Vagina (tissue), 2 donors: Measurements from ENCODE around the gene METTL1. TPM values are rescaled to one million over a fixed set of nuclear protein-coding genes. Genes with fewer than 3 reads are reported as not detected.

ENCODE experiments used
- DNase-seq, 2 donors: peaks; one replicate each; pipeline ENCODE4 v3.0.0-alpha.2; 2017; ENCODE audit errors: extremely low spot score in 2 of 2
- H3K27ac ChIP-seq: fragments of 200-600 bp; sonication (generic); one replicate; pipeline ENCODE4 v1.5.1; 2019
- H3K27me3 ChIP-seq: fragments of 200-600 bp; sonication (generic); one replicate; pipeline ENCODE4 v1.5.1; 2019
- H3K36me3 ChIP-seq, 2 donors: fragments of 200-600 bp; sonication (generic); one replicate each; pipeline ENCODE4 v1.5.1; 2017 to 2019
- H3K4me1 ChIP-seq: fragments of 200-600 bp; sonication (generic); one replicate; pipeline ENCODE4 v1.5.1; 2019
- H3K4me3 ChIP-seq, 2 donors: fragments of 200-600 bp; sonication (generic); 1 replicate in 1 of 2; 2 replicates in 1 of 2; pipeline ENCODE4 v1.5.1; 2016 to 2019
- H3K9me3 ChIP-seq: fragments of 200-600 bp; sonication (generic); one replicate; pipeline ENCODE4 v1.5.1; 2019
- POLR2A ChIP-seq, 2 donors: fragments of 450-650 bp; IDR thresholded peaks; one replicate each; pipeline ENCODE4 v1.6.1; 2017; ENCODE audit warnings: antibody characterized with exemption in 2 of 2, mild to moderate bottlenecking in 2 of 2, moderate library complexity in 2 of 2
- POLR2AphosphoS5 ChIP-seq, 2 donors: sonication (generic); formaldehyde crosslinking; IDR thresholded peaks; one replicate each; pipeline ENCODE4 v1.9.0; 2017; ENCODE audit warnings: antibody characterized with exemption in 2 of 2, mild to moderate bottlenecking in 2 of 2, low read depth in 1 of 2; ENCODE audit not compliant: insufficient read depth in 1 of 2
- intact Hi-C: fragments of 100-400 bp; cut with DNase I; formaldehyde crosslinking; loops from one replicate; pipeline ENCODE4 v1.15.1; 2023
- total RNA-seq: library from RNA; depleted of rRNA; stranded (reverse); fragments of >200 nt; gene quantifications from one replicate; pipeline ENCODE4 v1.2.3, GENCODE V29; 2016
- TF ChIP-seq, protein P1 (sequence below), 3 experiments: fragments of 450-650 bp in 2 of 3; fragments of 200-600 bp in 1 of 3; sonication (generic) in 1 of 3; IDR thresholded peaks; one replicate each; pipeline ENCODE4 v1.5.1; 2017 to 2019; ENCODE audit warnings: antibody characterized with exemption in 3 of 3, mild to moderate bottlenecking in 2 of 3, moderate library complexity in 2 of 3

METTL1 gene
- total RNA-seq, 1 donor from 2014 or later = 10.8 TPM

DNA sequence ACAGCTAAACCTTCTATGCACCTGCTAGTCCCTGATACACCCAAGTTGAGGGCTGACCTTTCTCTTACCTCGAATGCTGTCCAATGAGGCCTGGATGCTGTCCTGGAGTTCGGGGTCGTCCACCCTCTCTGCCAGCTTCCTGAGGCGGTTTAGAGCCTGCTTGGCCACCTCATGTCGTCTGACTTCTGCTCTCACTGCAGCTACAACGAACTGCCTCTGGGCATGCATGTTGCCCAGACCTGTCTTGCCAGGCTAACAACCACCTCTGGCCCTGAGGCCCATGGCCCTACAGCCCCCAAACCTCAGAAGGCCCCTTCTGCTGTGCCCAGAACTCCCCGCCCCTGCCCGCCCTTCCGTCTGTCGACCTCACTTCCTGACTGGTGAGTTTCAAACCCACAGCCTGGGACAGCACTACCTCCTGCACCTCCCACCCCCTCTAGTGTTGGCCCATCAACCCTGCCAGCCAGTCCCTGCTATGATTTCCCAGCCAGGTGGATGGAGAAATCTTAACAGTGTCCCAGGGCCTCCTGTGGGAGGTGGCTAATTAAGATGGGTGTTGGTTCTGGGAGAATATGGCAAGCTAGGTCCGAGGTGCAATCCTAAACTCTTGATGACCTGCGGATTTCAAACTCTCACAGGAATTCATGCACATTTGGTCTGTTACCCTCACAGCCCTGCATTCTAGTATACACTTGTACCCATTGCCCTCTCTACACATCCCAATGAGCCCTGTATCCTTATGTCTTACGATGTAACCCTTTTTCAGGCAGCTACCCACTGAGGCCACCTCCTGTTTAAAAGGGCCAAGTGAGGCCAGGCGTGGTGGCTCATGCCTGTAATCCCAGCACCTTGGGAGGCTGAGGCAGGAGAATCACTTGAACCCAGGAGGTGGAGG lies 29.8 kb downstream of the METTL1 start:
- no peak overlapping the region for H3K27ac ChIP-seq
- peaks cover 0 to 6% of the 10 kb centered on the region in 2 donors for H3K36me3 ChIP-seq
- H3K4me3 ChIP-seq = peak overlapping the region in 1 of 2 donors; percentile 10
- no peak for DNase-seq
- TF ChIP-seq, protein P1, sequence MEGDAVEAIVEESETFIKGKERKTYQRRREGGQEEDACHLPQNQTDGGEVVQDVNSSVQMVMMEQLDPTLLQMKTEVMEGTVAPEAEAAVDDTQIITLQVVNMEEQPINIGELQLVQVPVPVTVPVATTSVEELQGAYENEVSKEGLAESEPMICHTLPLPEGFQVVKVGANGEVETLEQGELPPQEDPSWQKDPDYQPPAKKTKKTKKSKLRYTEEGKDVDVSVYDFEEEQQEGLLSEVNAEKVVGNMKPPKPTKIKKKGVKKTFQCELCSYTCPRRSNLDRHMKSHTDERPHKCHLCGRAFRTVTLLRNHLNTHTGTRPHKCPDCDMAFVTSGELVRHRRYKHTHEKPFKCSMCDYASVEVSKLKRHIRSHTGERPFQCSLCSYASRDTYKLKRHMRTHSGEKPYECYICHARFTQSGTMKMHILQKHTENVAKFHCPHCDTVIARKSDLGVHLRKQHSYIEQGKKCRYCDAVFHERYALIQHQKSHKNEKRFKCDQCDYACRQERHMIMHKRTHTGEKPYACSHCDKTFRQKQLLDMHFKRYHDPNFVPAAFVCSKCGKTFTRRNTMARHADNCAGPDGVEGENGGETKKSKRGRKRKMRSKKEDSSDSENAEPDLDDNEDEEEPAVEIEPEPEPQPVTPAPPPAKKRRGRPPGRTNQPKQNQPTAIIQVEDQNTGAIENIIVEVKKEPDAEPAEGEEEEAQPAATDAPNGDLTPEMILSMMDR (IDR thresholded peaks at IDR 0.05) = no peak
- TF ChIP-seq POLR2A (IDR thresholded peaks at IDR 0.05) = no peak
- no peak for TF ChIP-seq POLR2AphosphoS5 (IDR thresholded peaks at IDR 0.05; ENCODE audit: insufficient read depth in 1 of 2, low read depth in 1 of 2)
- H3K4me1 ChIP-seq = peaks cover 35% of the 10 kb centered on the region
- intact Hi-C loops = no loop called here
- H3K9me3 ChIP-seq = no peaks in the 10 kb centered on the region
- H3K27me3 ChIP-seq = no peaks in the 10 kb centered on the region

DNA sequence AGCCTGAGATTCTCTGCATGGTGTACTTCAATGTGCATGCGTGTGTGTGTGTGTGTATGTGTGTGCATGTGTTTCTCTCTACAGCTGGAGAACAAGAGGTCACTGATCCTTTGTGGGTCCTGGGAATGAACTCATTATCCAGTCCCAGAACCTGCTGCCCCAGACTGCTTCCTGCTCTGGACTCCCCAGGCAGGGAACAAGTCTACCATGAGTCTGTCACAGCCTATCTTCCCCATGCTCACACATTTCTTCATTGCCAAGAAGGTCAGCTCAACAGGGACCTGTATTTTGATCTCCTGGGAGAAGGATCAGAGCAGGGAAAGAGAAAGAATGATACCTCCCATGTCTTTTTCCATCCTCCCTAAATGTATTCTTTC lies 30.5 kb downstream of the METTL1 start:
- H3K4me1 ChIP-seq = peaks cover 40% of the 10 kb centered on the region
- peak overlapping the region in 1 of 2 donors; percentile 10 for H3K4me3 ChIP-seq
- H3K9me3 ChIP-seq = no peaks in the 10 kb centered on the region
- intact Hi-C loops = no loop called here
- H3K36me3 ChIP-seq = no peaks in the 10 kb centered on the region
- no peak overlapping the region for H3K27ac ChIP-seq
- no peak for TF ChIP-seq POLR2A (IDR thresholded peaks at IDR 0.05)
- TF ChIP-seq, protein P1 (IDR thresholded peaks at IDR 0.05) = no peak
- TF ChIP-seq POLR2AphosphoS5 (IDR thresholded peaks at IDR 0.05; ENCODE audit: insufficient read depth in 1 of 2, low read depth in 1 of 2) = no peak
- DNase-seq = no peak
- no peaks in the 10 kb centered on the region for H3K27me3 ChIP-seq

DNA sequence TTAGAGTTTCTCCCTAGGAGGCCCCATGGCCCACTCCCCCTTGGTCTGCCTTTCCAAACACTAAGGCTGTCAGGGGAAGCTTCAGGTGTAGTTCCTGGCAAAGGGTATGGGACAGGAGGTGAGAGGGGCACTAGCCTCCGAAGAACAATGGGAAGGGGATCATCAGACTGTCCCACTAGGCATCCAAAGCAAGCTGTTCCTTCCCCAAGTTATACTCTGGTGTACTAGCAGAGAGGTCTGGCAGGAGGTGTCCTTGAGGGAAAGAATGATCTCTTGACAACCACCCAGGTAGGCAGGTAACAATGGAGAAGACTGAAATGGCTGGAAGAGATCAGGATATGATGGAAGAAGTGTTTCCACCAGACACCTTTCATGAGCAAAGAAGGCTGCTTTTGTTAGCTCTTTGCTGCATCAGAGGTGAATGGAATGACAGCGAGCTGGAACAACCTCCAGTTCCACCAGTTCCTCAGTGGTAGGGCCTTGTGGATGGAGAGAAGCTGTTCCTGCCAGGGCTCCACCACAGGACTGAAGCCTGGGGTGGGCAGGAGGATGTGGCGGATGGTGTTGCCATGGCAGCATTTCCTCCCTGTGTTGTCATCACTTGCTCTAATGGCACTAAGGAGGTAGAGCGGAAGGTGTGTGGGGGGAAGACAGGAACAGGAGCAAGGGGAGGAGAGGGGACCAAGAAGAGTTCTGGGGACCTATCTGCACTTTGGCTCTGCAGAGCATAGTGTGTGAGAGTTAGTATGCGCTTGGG lies 31.1 kb downstream of the METTL1 start:
- H3K27me3 ChIP-seq = peaks cover 2% of the 10 kb centered on the region
- no peak overlapping the region for H3K27ac ChIP-seq
- no peak overlapping the region for H3K4me3 ChIP-seq
- intact Hi-C loops = no loop called here
- H3K4me1 ChIP-seq = peaks cover 44% of the 10 kb centered on the region
- DNase-seq = no peak
- TF ChIP-seq, protein P1 (IDR thresholded peaks at IDR 0.05) = no peak
- TF ChIP-seq POLR2AphosphoS5 (IDR thresholded peaks at IDR 0.05; ENCODE audit: insufficient read depth in 1 of 2, low read depth in 1 of 2) (no peak), POLR2A (IDR thresholded peaks at IDR 0.05) (no peak)
- H3K36me3 ChIP-seq = no peaks in the 10 kb centered on the region
- no peaks in the 10 kb centered on the region for H3K9me3 ChIP-seq

DNA sequence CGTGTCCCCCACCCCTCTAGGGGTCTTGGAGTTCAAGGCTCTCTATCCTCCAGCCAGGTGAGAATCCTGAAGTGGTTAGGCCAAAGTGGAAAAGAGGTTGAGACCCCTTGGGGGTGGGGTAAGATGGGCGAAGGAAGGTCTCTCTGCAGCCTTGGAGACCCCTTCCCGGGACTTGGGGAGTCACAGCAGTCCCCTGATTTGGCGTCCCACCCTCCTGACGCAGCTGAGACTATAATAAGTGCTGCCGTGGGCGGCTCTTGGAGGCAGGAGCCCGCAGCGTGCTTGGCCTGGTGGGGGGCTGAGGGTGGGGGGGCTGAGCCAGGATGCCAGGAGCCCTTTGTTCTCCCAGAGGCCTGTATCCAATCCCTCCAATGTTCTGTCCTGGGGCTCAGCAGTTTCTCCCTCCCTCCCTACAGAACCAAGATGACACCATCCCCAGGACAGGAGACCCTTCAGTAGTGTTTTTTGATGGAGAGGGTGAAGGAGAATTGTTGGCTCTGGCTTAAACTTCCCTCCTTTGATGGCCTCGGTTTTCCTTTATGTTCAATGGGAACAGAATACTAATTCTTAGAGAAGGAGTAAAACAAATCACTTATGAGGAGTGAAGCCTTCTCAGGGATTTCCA lies 31.9 kb downstream of the METTL1 start:
- no peaks in the 10 kb centered on the region for H3K36me3 ChIP-seq
- H3K27me3 ChIP-seq = peaks cover 6% of the 10 kb centered on the region
- peaks cover 43% of the 10 kb centered on the region for H3K4me1 ChIP-seq
- no peak overlapping the region for H3K4me3 ChIP-seq
- no peak for TF ChIP-seq POLR2AphosphoS5 (IDR thresholded peaks at IDR 0.05; ENCODE audit: insufficient read depth in 1 of 2, low read depth in 1 of 2)
- TF ChIP-seq, protein P1 (IDR thresholded peaks at IDR 0.05) = no peak
- no peak for TF ChIP-seq POLR2A (IDR thresholded peaks at IDR 0.05)
- intact Hi-C loops = no loop called here
- DNase-seq = no peak
- no peak overlapping the region for H3K27ac ChIP-seq
- H3K9me3 ChIP-seq = no peaks in the 10 kb centered on the region
